Measurements from ENCODE around the gene SLC15A4.

Gene SLC15A4

GRCh38 chr12:128798571-128799341 is 25.0 kb downstream of the SLC15A4 start:
- DNase-seq (ENCODE audit: low spot score) = no peak
- TF ChIP-seq CTCF (IDR thresholded peaks at IDR 0.05; ENCODE audit: borderline replicate concordance, control extremely low read depth, extremely low read depth, insufficient read depth, missing control alignments) = peak; percentile 11
- in situ Hi-C loops (cut with MboI; ENCODE audit: low sequenced_read_pairs, unreplicated experiment) = no loop called here

GRCh38 chr12:128797119-128798118 is 26.3 kb downstream of the SLC15A4 start:
- no peak for DNase-seq (ENCODE audit: low spot score)

GRCh38 chr12:128796439-128797118 is 27.2 kb downstream of the SLC15A4 start:
- in situ Hi-C loops (cut with MboI; ENCODE audit: low sequenced_read_pairs, unreplicated experiment) = no loop called here
- no peak for TF ChIP-seq CTCF (IDR thresholded peaks at IDR 0.05; ENCODE audit: borderline replicate concordance, control extremely low read depth, extremely low read depth, insufficient read depth, missing control alignments)
- no peak for DNase-seq (ENCODE audit: low spot score)

More at GRCh38 chr12:128797119-128798118, 26.3 kb downstream of the SLC15A4 start:
- no peak for TF ChIP-seq CTCF (IDR thresholded peaks at IDR 0.05; ENCODE audit: borderline replicate concordance, control extremely low read depth, extremely low read depth, insufficient read depth, missing control alignments)
- in situ Hi-C loops (cut with MboI; ENCODE audit: low sequenced_read_pairs, unreplicated experiment) = no loop called here

GRCh38 chr12:128795530-128796361 is 28.0 kb downstream of the SLC15A4 start:
- in situ Hi-C loops (cut with MboI; ENCODE audit: low sequenced_read_pairs, unreplicated experiment) = no loop called here
- no peak for DNase-seq (ENCODE audit: low spot score)
- no peak for TF ChIP-seq CTCF (IDR thresholded peaks at IDR 0.05; ENCODE audit: borderline replicate concordance, control extremely low read depth, extremely low read depth, insufficient read depth, missing control alignments)

- TF ChIP-seq CTCF (IDR thresholded peaks at IDR 0.05; ENCODE audit: borderline replicate concordance, control extremely low read depth, extremely low read depth, insufficient read depth, missing control alignments) = no peak
- DNase-seq (ENCODE audit: low spot score) = no peak
- in situ Hi-C loops (cut with MboI; ENCODE audit: low sequenced_read_pairs, unreplicated experiment) = no loop called here
These were observed 28.9 kb downstream of the SLC15A4 start for GRCh38 chr12:128794661-128795529.

Measured in GM13976 (cell line).